SU-DHL-6 (cell line): Measurements from ENCODE around the gene NUDT13.

Source experiments
- EZH2phosphoT487 ChIP-seq: fragments of 200-600 bp; sonication (generic), shearing (Covaris generic); conservative IDR thresholded peaks from 2 replicates; pipeline ENCODE4 v1.6.1; 2018; ENCODE audit warnings: mild to moderate bottlenecking, antibody characterized with exemption, low read length, moderate library complexity, mixed read lengths
- TF ChIP-seq, protein P1 (sequence below): fragments of 200-600 bp; sonication (generic); IDR thresholded peaks from one replicate; pipeline ENCODE4 v1.5.1; 2017; ENCODE audit warnings: antibody characterized with exemption, mild to moderate bottlenecking, low read length, moderate library complexity; ENCODE audit not compliant: insufficient read depth, poor library complexity, severe bottlenecking

DNA sequence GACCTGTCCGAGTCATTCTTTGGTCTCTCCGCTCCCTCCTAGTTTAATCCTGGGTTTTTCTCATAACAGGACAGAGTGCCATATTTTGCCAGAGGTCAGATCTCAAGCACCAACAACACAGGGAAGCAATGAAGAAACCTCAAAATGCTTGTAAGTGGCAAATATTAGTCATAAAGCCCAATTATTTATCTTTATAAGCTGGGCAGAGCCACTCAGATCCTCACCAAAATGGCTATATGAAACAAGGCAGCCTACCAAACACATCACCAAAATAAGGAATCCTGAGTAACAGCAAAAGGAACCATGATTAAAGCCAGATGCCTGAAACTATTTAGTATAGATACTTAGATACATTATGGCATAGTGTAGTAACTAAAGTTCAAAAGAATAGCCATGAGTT is 52.8 kb downstream of the NUDT13 start:
- TF ChIP-seq, protein P1, sequence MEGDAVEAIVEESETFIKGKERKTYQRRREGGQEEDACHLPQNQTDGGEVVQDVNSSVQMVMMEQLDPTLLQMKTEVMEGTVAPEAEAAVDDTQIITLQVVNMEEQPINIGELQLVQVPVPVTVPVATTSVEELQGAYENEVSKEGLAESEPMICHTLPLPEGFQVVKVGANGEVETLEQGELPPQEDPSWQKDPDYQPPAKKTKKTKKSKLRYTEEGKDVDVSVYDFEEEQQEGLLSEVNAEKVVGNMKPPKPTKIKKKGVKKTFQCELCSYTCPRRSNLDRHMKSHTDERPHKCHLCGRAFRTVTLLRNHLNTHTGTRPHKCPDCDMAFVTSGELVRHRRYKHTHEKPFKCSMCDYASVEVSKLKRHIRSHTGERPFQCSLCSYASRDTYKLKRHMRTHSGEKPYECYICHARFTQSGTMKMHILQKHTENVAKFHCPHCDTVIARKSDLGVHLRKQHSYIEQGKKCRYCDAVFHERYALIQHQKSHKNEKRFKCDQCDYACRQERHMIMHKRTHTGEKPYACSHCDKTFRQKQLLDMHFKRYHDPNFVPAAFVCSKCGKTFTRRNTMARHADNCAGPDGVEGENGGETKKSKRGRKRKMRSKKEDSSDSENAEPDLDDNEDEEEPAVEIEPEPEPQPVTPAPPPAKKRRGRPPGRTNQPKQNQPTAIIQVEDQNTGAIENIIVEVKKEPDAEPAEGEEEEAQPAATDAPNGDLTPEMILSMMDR, result no peak
- TF ChIP-seq EZH2phosphoT487, result no peak
